Body of pancreas (tissue), 4 donors: ENCODE results near the gene NPTX1. TPM values are rescaled to one million over a fixed set of nuclear protein-coding genes. Genes with fewer than 3 reads are reported as not detected.

Source experiments
- ATAC-seq: fragments of 150-250 bp; one replicate; pipeline ENCODE4 v1.9.1; 2016
- DNase-seq, 4 donors: peaks; one replicate each; pipeline ENCODE4 v3.0.0-alpha.2; 2019
- H3K27ac ChIP-seq, 4 donors: fragments of 200-600 bp; sonication (generic); 1 replicate in 3 of 4; 2 replicates in 1 of 4; pipeline versions ENCODE4 v1.5.1 to v1.6.1; 2016 to 2019; ENCODE audit warnings: mild to moderate bottlenecking in 1 of 4, mixed read lengths in 1 of 4, moderate library complexity in 1 of 4
- H3K27me3 ChIP-seq, 2 donors: fragments of 200-600 bp; sonication (generic); one replicate each; pipeline ENCODE4 v1.6.0; 2016; ENCODE audit warnings: mild to moderate bottlenecking in 1 of 2
- H3K36me3 ChIP-seq, 2 donors: fragments of 200-600 bp; sonication (generic); replicated peaks in 1 of 2; 2 replicates each; pipeline ENCODE4 v1.5.1; 2016; ENCODE audit warnings: low read depth in 2 of 2; ENCODE audit not compliant: insufficient read depth in 1 of 2
- H3K4me1 ChIP-seq: fragments of 200-600 bp; sonication (generic); one replicate; pipeline ENCODE4 v1.6.0; 2016
- H3K4me3 ChIP-seq, 2 donors: fragments of 200-600 bp; sonication (generic); 1 replicate in 1 of 2; 2 replicates in 1 of 2; pipeline ENCODE4 v1.5.1; 2016 to 2019
- H3K9me3 ChIP-seq, 3 donors: fragments of 200-600 bp; sonication (generic); 1 replicate in 2 of 3; 2 replicates in 1 of 3; pipeline ENCODE4 v1.5.1; 2016
- POLR2A ChIP-seq, 3 donors: fragments of 450-650 bp; IDR thresholded peaks; one replicate each; pipeline ENCODE4 v1.6.1; 2016; ENCODE audit warnings: antibody characterized with exemption in 3 of 3, mild to moderate bottlenecking in 2 of 3
- WGBS, 2 donors: methylation state at CpG; one replicate each; pipeline ENCODE4 v1.1.5; 2017; 5-methylcytosine and 5-hydroxymethylcytosine counted together
- intact Hi-C: fragments of 100-400 bp; cut with DNase I; formaldehyde crosslinking; loops from one replicate; pipeline ENCODE4 v1.15.1; 2023
- total RNA-seq, 2 donors: library from RNA; depleted of rRNA; stranded (reverse); fragments of >200 nt; gene quantifications; one replicate each; pipeline ENCODE4 v1.1.0, GENCODE V29; 2016
- TF ChIP-seq, protein P1 (sequence below), 7 experiments: fragments of 450-650 bp in 4 of 7; fragments of 200-600 bp in 3 of 7; sonication (generic) in 3 of 7; IDR thresholded peaks; one replicate each; pipeline ENCODE4 v1.5.1; 2016 to 2019; ENCODE audit warnings: antibody characterized with exemption in 7 of 7

NPTX1 gene
- total RNA-seq, 2 donors from 2014 or later = 0.26 TPM; not detected in 1

DNA sequence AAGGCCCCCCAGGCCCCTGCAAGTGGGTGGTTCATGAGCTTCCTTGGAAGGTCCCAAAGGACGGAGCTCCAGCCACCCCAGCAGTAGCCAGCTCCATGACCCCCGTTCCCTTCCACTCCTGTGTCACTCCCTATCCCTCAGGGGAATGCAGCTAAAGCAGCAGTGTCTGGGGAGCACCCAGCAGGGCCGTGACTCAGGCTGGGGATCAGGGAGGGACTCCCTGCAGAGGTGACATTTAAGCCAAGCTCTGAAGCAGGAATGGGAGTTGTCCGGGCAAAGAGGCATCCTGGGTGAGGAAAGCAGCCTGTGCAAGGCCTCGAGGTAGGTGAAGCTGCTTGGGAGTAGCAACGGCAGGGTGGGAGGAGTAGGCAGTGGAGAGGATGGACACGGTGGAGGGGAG lies 11.1 kb upstream of the NPTX1 start:
- Histone ChIP-seq H3K4me1 (no peaks in the 10 kb centered on the region), H3K9me3 (no peaks in the 10 kb centered on the region), H3K4me3 (no peak overlapping the region), H3K27ac (no peak overlapping the region), H3K27me3 (peaks cover 0 to 5% of the 10 kb centered on the region in 2 donors), H3K36me3 (no peaks in the 10 kb centered on the region)
- 38 to 43% methylated on average over 7 of the region's 7 CpGs for WGBS, 2 donors
- intact Hi-C loops = no loop called here
- ATAC-seq = no peak
- no peak for DNase-seq
- TF ChIP-seq, protein P1, sequence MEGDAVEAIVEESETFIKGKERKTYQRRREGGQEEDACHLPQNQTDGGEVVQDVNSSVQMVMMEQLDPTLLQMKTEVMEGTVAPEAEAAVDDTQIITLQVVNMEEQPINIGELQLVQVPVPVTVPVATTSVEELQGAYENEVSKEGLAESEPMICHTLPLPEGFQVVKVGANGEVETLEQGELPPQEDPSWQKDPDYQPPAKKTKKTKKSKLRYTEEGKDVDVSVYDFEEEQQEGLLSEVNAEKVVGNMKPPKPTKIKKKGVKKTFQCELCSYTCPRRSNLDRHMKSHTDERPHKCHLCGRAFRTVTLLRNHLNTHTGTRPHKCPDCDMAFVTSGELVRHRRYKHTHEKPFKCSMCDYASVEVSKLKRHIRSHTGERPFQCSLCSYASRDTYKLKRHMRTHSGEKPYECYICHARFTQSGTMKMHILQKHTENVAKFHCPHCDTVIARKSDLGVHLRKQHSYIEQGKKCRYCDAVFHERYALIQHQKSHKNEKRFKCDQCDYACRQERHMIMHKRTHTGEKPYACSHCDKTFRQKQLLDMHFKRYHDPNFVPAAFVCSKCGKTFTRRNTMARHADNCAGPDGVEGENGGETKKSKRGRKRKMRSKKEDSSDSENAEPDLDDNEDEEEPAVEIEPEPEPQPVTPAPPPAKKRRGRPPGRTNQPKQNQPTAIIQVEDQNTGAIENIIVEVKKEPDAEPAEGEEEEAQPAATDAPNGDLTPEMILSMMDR (IDR thresholded peaks at IDR 0.05) = no peak
- no peak for TF ChIP-seq POLR2A (IDR thresholded peaks at IDR 0.05)

DNA sequence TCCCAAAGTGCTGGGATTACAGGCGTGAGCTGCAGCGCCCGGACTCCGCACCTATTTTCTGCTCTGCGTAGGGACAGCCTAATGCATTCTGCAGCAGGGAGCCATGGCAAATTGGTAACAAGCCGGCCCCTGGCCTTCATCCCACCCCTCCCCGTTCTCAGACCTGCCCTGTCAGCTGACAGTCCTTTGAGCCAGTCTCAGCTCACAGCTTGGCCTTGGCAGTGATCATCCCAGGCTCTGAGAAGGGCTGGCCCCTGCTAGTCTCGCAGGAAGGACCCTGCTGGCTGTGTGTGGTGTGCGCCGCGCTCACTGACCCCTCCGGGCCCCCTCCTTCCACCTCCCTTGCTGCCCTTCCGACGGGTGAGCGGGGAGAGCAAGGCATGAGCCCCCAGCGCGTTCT lies 10.3 kb upstream of the NPTX1 start:
- Histone ChIP-seq H3K36me3 (no peaks in the 10 kb centered on the region), H3K4me1 (no peaks in the 10 kb centered on the region), H3K4me3 (no peak overlapping the region), H3K27ac (no peak overlapping the region), H3K9me3 (no peaks in the 10 kb centered on the region), H3K27me3 (peaks cover 0 to 5% of the 10 kb centered on the region in 2 donors)
- DNase-seq (no peak), ATAC-seq (no peak)
- intact Hi-C loops = no loop called here
- TF ChIP-seq POLR2A (IDR thresholded peaks at IDR 0.05) = no peak
- TF ChIP-seq, protein P1 (IDR thresholded peaks at IDR 0.05) = no peak
- WGBS, 2 donors = 26 to 37% methylated on average over 12 to 17 of the region's 17 CpGs

DNA sequence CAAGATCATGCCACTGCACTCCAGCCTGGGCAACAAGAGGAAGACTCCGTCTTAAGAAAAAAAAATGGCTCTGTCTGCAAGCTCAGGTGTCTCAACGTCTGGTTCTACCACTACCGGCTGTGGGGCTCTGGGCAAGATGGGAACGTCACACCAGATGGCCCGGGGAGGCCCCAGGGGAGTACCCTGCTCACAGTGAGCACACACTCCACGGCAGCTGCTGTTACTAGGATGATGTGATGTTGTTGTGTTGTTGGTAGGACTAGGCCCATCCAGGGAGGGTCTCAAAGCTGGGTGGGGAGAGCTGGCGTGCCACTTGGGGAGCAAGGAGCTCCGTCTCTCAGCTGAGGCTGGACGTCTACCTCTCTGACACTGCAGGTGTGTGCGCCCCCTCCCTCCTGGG lies 9.4 kb upstream of the NPTX1 start:
- DNase-seq (no peak), ATAC-seq (no peak)
- no peak overlapping the region for H3K27ac ChIP-seq
- peaks cover 0 to 5% of the 10 kb centered on the region in 2 donors for H3K27me3 ChIP-seq
- no peak overlapping the region for H3K4me3 ChIP-seq
- TF ChIP-seq, protein P1 (IDR thresholded peaks at IDR 0.05) = no peak
- TF ChIP-seq POLR2A (IDR thresholded peaks at IDR 0.05) = no peak
- no peaks in the 10 kb centered on the region for H3K9me3 ChIP-seq
- intact Hi-C loops = no loop called here
- 44 to 68% methylated on average over 1 to 10 of the region's 10 CpGs for WGBS, 2 donors
- H3K36me3 ChIP-seq = no peaks in the 10 kb centered on the region
- H3K4me1 ChIP-seq = no peaks in the 10 kb centered on the region

DNA sequence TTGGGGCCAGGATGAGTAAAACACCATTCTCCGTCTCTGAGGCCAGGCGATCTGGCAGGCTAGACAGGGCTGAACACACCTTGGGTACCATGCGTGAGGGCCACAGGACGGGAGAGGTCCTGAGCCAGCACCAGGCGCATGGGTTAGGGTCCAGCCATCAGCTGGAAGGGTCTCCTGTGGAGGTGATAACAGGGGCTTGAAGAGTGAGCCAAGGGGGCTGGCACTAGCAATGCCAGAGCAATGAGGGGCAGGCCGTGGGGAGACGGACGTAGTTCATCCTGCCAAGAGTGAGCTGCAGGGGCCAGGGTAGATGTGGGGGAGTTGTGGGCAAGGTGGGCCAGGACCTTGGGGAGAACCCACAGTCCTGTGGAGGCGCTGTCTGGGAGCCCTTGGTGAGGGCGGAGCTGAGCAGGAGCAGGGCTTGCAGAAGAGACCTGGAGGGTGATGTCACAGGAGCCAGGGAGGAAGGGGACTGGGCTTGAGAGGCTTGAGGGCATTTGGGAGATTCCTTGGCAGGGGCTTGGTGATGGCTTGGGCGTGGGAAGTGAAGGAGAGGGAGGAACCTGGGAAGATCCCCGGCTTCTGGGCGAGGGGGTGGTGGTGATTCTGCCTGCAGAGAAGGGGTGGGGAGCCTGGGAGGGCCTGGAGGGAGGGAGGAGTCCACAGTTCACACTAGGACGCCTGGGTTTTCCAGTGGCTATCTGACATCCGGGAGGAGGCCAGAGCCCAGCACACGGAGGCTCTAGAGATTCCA lies 6.3 kb upstream of the NPTX1 start:
- no peak for ATAC-seq

More for the DNA sequence above, 6.3 kb upstream of the NPTX1 start:
- WGBS, 2 donors = 62 to 66% methylated on average over 14 to 16 of the region's 16 CpGs
- no peak for DNase-seq
- intact Hi-C loops = no loop called here
- Histone ChIP-seq H3K9me3 (no peaks in the 10 kb centered on the region), H3K27ac (no peak overlapping the region), H3K27me3 (peaks cover 0 to 21% of the 10 kb centered on the region in 2 donors), H3K4me3 (no peak overlapping the region), H3K4me1 (peaks cover 11% of the 10 kb centered on the region), H3K36me3 (no peaks in the 10 kb centered on the region)
- TF ChIP-seq POLR2A (IDR thresholded peaks at IDR 0.05) = no peak
- TF ChIP-seq, protein P1 (IDR thresholded peaks at IDR 0.05) = no peak
